ENCODE measurements around the gene TDRD7. TPM values are rescaled to one million over a fixed set of nuclear protein-coding genes. Genes with fewer than 3 reads are reported as not detected.
"Not testable (repeated sequence)": the region's sequence is repeated elsewhere in the genome, so short reads cannot be mapped to it uniquely, and the experiment has no call there.

TDRD7 gene
- total RNA-seq, 2 experiments from 2014 or later = 3.7 to 4.0 TPM

DNA sequence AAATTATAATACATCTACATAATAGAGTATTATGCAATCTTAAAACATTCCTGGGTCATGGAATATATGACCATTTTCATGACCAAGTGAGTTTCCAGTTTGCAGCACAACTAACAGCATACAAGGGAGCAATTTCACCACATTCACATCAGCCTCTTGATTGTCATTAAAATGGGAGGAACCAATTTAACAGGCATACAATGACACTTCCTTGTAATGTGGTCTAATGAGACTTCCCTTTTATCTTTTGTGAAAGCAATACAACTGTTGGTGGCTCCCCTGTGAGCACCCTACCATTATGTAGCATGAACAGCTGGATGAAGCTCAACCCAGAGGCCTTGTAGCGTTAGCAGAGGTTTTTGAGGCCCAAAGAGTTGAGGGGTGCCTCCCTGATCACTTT is 76.0 kb downstream of the TDRD7 start:
- Mint-ChIP-seq H3K27ac (no peak overlapping the region), H3K4me1 (ENCODE audit: low read depth) (no peaks in the 10 kb centered on the region), H3K9me3 (peaks cover 11% of the 10 kb centered on the region), H3K36me3 (ENCODE audit: low read depth) (peaks cover 25% of the 10 kb centered on the region), H3K27me3 (no peaks in the 10 kb centered on the region), H3K4me3 (no peak overlapping the region)
- ATAC-seq (no peak), DNase-seq (no peak)
- intact Hi-C loops (cut with micrococcal nuclease) = no loop called here
- TF ChIP-seq, protein P1, sequence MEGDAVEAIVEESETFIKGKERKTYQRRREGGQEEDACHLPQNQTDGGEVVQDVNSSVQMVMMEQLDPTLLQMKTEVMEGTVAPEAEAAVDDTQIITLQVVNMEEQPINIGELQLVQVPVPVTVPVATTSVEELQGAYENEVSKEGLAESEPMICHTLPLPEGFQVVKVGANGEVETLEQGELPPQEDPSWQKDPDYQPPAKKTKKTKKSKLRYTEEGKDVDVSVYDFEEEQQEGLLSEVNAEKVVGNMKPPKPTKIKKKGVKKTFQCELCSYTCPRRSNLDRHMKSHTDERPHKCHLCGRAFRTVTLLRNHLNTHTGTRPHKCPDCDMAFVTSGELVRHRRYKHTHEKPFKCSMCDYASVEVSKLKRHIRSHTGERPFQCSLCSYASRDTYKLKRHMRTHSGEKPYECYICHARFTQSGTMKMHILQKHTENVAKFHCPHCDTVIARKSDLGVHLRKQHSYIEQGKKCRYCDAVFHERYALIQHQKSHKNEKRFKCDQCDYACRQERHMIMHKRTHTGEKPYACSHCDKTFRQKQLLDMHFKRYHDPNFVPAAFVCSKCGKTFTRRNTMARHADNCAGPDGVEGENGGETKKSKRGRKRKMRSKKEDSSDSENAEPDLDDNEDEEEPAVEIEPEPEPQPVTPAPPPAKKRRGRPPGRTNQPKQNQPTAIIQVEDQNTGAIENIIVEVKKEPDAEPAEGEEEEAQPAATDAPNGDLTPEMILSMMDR (IDR thresholded peaks at IDR 0.05) = no peak
- ChIA-PET CTCF (interaction anchor here (1.3 to 2.1 kb wide), 3 partner anchors 9 to 110 kb away, joined by 3 to 11 read pairs (median 7); no protein-coding TSS in a partner anchor), POLR2A (interaction anchor here (0.7 kb wide), 1 partner anchor 406 kb away, joined by 3 read pairs; no protein-coding TSS in a partner anchor)

DNA sequence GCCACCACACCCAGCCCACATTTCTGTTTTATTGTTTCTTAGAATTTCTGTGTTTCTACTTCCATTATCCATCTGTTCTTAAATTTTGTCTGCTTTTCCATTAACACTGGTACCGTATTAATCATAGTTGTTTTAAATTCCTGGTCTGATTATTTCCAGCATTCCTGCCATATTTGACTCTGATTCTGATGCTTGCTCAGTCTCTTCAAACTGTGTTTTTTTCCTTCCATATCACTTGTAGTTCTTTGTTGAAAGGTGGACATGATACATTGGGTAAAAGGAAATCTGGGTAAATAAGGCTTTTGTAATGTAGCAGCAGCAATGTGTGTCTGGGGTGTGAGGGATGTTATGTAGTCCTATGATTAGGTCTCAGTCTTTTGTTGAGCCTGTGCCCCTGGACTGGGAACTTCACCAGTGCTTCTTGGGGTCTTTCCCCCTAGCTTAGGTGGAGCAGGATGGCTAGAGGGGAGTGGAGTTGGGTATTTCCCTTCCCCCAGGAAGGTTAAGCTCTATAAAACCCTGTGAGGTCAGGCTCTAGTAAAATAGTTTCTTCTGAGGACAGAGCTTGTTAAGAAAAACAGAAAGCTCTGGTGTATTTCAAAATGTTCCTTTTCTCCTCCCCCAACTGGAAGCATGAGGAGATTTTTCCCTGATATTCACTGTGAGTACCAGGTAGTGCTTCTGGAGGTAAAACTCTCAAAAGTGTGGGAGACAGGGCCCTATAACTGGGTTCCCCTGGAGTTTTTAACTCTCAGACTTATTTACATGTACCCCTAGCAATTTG is 79.5 kb downstream of the TDRD7 start:
- intact Hi-C loops (cut with micrococcal nuclease) = no loop called here
- TF ChIP-seq, protein P1 (IDR thresholded peaks at IDR 0.05) = no peak
- H3K4me1 Mint-ChIP-seq (ENCODE audit: low read depth) = no peaks in the 10 kb centered on the region
- no peaks in the 10 kb centered on the region for H3K27me3 Mint-ChIP-seq
- no peak overlapping the region for H3K27ac Mint-ChIP-seq
- no peak for DNase-seq
- ChIA-PET POLR2A (no interaction called here), CTCF (interaction anchor here (1.0 kb wide), 1 partner anchor 22 kb away, joined by 4 read pairs; no protein-coding TSS in a partner anchor)
- H3K4me3 Mint-ChIP-seq = no peak overlapping the region
- H3K9me3 Mint-ChIP-seq = peaks cover 11% of the 10 kb centered on the region
- no peak for ATAC-seq
- H3K36me3 Mint-ChIP-seq (ENCODE audit: low read depth) = peaks cover 27% of the 10 kb centered on the region

DNA sequence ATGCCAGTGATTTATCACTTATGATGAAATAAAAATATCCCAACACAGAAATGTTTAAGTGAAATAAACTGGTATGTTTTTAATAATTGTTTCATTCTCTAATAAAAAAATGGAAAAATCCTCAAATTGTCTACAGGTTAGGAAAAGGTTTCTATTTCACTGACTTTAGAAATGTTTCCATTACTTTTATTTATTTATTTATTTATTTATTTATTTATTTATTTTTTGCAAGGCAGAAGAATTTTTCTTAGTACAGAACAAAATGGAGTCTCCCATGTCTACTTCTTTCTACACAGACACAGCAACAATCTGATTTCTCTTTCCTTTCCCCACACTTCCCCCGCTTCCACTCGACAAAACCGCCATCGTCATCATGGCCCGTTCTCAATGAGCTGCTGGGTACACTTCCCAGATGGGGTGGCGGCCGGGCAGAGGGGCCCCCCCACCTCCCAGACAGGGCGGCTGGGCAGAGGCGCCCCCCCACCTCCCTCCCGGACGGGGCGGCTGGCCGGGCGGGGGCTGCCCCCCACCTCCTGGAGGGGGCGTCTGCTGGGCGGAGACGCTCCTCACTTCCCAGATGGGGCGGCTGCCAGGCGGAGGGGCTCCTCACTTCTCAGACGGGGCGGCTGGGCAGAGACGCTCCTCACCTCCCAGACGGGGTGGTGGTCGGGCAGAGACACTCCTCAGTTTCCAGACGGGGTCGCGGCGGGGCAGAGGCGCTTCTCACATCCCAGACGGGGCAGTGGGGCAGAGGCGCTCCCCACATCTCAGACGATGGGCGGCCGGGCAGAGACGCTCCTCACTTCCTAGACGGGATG is 85.9 kb downstream of the TDRD7 start:
- DNase-seq; intact Hi-C loops (cut with micrococcal nuclease); H3K27ac Mint-ChIP-seq; H3K9me3 Mint-ChIP-seq; H3K4me1 Mint-ChIP-seq (ENCODE audit: low read depth); ATAC-seq; H3K4me3 Mint-ChIP-seq: not testable (repeated sequence)
- H3K36me3 Mint-ChIP-seq (ENCODE audit: low read depth) = peaks cover 15% of the 10 kb centered on the region
- ChIA-PET POLR2A (interaction anchor here (1.6 kb wide), 1 partner anchor 9 kb away, joined by 3 read pairs; no protein-coding TSS in a partner anchor), CTCF (interaction anchor here (1.3 to 1.8 kb wide), 3 partner anchors 10 to 101 kb away, joined by 3 to 10 read pairs (median 6); no protein-coding TSS in a partner anchor)
- H3K27me3 Mint-ChIP-seq = peaks cover 26% of the 10 kb centered on the region

DNA sequence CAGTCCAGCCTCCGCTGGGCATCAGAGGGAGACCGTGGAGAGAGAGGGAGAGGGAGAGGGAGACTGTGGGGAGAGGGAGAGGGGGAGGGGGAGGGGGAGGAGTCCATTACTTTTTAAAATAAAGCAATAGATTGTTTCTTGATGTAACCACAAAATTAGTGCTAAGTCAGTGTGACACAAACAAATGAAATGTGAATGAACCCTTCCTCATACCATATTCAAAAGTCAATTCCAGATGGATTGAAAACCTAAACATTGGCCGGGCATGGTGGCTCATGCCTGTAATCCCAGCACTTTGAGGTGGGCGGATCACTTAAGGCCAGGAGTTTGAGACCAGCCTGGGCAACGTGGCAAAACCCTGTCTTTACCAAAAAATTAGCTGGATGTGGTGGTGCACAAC is 87.0 kb downstream of the TDRD7 start:
- H3K9me3 Mint-ChIP-seq; H3K27ac Mint-ChIP-seq; CTCF ChIA-PET; H3K4me3 Mint-ChIP-seq; DNase-seq; POLR2A ChIA-PET; intact Hi-C loops (cut with micrococcal nuclease); ATAC-seq: not testable (repeated sequence)
- H3K27me3 Mint-ChIP-seq = peaks cover 37% of the 10 kb centered on the region
- H3K4me1 Mint-ChIP-seq (ENCODE audit: low read depth) = peaks cover 12% of the 10 kb centered on the region
- peaks cover 15% of the 10 kb centered on the region for H3K36me3 Mint-ChIP-seq (ENCODE audit: low read depth)

DNA sequence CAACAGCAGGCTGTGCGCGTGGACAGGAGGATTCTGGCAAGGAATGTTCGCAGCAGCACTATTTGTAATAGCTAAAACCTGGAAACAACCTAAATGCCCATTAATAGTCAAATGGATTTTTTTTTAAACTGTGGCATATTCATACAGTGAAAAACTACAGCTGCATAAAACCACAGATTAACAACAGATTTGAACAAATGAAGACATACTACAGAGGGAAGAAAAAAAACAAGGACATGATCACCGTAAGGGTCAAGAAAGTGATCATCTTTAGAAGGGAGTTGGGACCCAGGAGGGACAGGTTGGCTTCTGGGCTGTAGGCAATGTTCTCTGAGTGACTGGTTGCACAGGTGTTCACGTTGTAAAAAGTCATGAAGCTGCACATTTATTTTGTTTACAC is 88.4 kb downstream of the TDRD7 start:
- H3K4me3 Mint-ChIP-seq = no peak overlapping the region
- peaks cover 12% of the 10 kb centered on the region for H3K4me1 Mint-ChIP-seq (ENCODE audit: low read depth)
- ChIA-PET CTCF (interaction anchor here (1.0 to 4.0 kb wide), 7 partner anchors 10 to 644 kb away, joined by 3 to 24 read pairs (median 4); no protein-coding TSS in a partner anchor), POLR2A (no interaction called here)
- DNase-seq = no peak
- H3K9me3 Mint-ChIP-seq = no peaks in the 10 kb centered on the region
- intact Hi-C loops (cut with micrococcal nuclease) = loop anchor here (5.0 kb wide), 1 partner anchor 88 kb away; the partner anchor contains the start of gene TDRD7
- H3K27me3 Mint-ChIP-seq = peaks cover 47% of the 10 kb centered on the region
- TF ChIP-seq, protein P1 (IDR thresholded peaks at IDR 0.05) = no peak
- no peak overlapping the region for H3K27ac Mint-ChIP-seq
- ATAC-seq = no peak
- peaks cover 13% of the 10 kb centered on the region for H3K36me3 Mint-ChIP-seq (ENCODE audit: low read depth)

Data from activated CD8-positive, alpha-beta T cell treated with anti-CD3 and anti-CD28 coated beads for 36 hours (primary cell).